Skeletal muscle cell (primary cell): ENCODE results near the gene CLEC4F.
"Not testable (repeated sequence)": the region's sequence is repeated elsewhere in the genome, so short reads cannot be mapped to it uniquely, and the experiment has no call there.

Source experiments
- DNase-seq: peaks from one replicate; pipeline ENCODE4 v3.0.0-alpha.2; 2010; ENCODE audit warnings: low read depth
- H3K4me3 ChIP-seq: 2 replicates; pipeline ENCODE4 v1.5.1; 2011; ENCODE audit warnings: low read depth, mild to moderate bottlenecking, control low read depth, low read length, moderate library complexity

The CLEC4F gene

GRCh38 chr2:70828914-70829824, 8.8 kb upstream of the CLEC4F start:
- no peak overlapping the region for H3K4me3 ChIP-seq
- DNase-seq: no peak

GRCh38 chr2:70828115-70828514, 7.7 kb upstream of the CLEC4F start:
- no peak for DNase-seq
- no peak overlapping the region for H3K4me3 ChIP-seq

- no peak overlapping the region for H3K4me3 ChIP-seq
- no peak for DNase-seq
Observed at GRCh38 chr2:70827388-70827787, 7.0 kb upstream of the CLEC4F start.

GRCh38 chr2:70826696-70827350, 6.4 kb upstream of the CLEC4F start:
- H3K4me3 ChIP-seq: no peak overlapping the region
- no peak for DNase-seq

GRCh38 chr2:70823249-70823648, 2.9 kb upstream of the CLEC4F start:
- no peak overlapping the region for H3K4me3 ChIP-seq
- no peak for DNase-seq

- H3K4me3 ChIP-seq: no peak overlapping the region
- DNase-seq: no peak
Observed at GRCh38 chr2:70822843-70823242, 2.4 kb upstream of the CLEC4F start.

GRCh38 chr2:70817284-70817954, 3.0 kb downstream of the CLEC4F start:
- no peak overlapping the region for H3K4me3 ChIP-seq
- no peak for DNase-seq

GRCh38 chr2:70816726-70817125, 3.7 kb downstream of the CLEC4F start:
- no peak for DNase-seq
- no peak overlapping the region for H3K4me3 ChIP-seq

- DNase-seq: no peak
- H3K4me3 ChIP-seq: no peak overlapping the region
Observed at GRCh38 chr2:70808983-70809958, 11.1 kb downstream of the CLEC4F start.

- no peak overlapping the region for H3K4me3 ChIP-seq
Observed at GRCh38 chr2:70807828-70808118, 12.6 kb downstream of the CLEC4F start.

GRCh38 chr2:70807102-70807827, 13.1 kb downstream of the CLEC4F start:
- H3K4me3 ChIP-seq: no peak overlapping the region
- DNase-seq: no peak

More at GRCh38 chr2:70807828-70808118, 12.6 kb downstream of the CLEC4F start:
- no peak for DNase-seq

GRCh38 chr2:70806620-70807019, 13.8 kb downstream of the CLEC4F start:
- DNase-seq: no peak
- no peak overlapping the region for H3K4me3 ChIP-seq

- no peak overlapping the region for H3K4me3 ChIP-seq
- no peak for DNase-seq
Observed at GRCh38 chr2:70806013-70806412, 14.4 kb downstream of the CLEC4F start.

GRCh38 chr2:70801607-70802263, 18.7 kb downstream of the CLEC4F start:
- DNase-seq: no peak
- no peak overlapping the region for H3K4me3 ChIP-seq

GRCh38 chr2:70799706-70800105, 20.7 kb downstream of the CLEC4F start:
- no peak overlapping the region for H3K4me3 ChIP-seq
- DNase-seq: no peak

- DNase-seq, H3K4me3 ChIP-seq: not testable (repeated sequence)
Observed at GRCh38 chr2:70797996-70798395, 22.4 kb downstream of the CLEC4F start.

GRCh38 chr2:70797506-70797905, 22.9 kb downstream of the CLEC4F start:
- DNase-seq: no peak
- H3K4me3 ChIP-seq: no peak overlapping the region

- no peak for DNase-seq
- no peak overlapping the region for H3K4me3 ChIP-seq
Observed at GRCh38 chr2:70796262-70796661, 24.1 kb downstream of the CLEC4F start.
